ENCODE data around the gene SLC6A12.

SLC6A12 gene

DNA sequence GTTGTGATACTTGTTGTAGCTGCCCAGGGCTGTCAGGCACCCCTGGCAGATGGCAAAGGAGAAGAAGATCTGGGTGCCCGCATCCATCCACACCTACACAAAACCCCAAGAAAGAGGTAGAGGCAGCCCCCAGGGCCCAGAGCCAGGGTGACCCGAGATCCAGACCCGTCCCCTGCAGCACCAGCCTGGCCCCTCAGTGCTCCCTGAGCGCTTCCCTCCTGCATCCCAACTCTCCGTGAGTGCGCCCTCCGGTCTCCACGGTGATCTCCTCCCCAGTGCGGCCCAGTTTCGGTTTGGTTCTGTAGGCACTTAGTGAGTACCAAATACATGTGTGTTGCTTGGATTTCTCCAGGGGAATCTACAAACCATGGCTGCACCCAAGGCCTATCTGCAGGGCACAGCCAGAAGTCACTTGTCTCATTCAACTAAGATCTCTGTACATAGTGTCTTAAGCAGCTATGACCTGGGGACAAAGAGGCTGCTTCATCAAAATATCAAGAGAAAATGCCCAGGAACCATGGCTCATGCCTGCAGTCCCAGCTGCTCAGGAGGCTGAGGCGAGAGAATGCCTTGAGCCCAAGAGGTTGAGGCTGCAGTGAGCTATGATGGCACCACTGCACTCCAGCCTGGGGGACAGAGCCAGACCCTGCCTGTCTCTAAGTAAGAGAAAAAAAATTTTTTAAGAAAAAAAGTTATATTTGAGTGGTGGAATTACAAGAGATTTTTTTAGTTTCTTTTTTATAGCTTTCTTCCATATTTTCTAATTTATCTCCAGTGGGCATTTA is 15.9 kb downstream of the SLC6A12 start:
- no peak overlapping the region for H3K27ac ChIP-seq
- no peak for TF ChIP-seq Cebpa-rat (IDR thresholded peaks at IDR 0.05)
- no peak overlapping the region for H3K4me3 ChIP-seq
- peaks cover 0 to 7% (median 0%) of the 10 kb centered on the region in 11 experiments; a peak in 1 of 22 replicates for H3K9me3 ChIP-seq (replicated peaks in 1 of 11)
- no peak overlapping the region for H3K9ac ChIP-seq
- H3K4me2 ChIP-seq = no peak overlapping the region; a peak in 1 of 22 replicates
- no peaks in the 10 kb centered on the region; a peak in 1 of 22 replicates for H4K20me1 ChIP-seq
- no peaks in the 10 kb centered on the region; a peak in 1 of 22 replicates for H3K36me3 ChIP-seq
- H3K27me3 ChIP-seq = no peaks in the 10 kb centered on the region
- H3K4me1 ChIP-seq = peaks cover 0 to 5% (median 4%) of the 10 kb centered on the region in 10 experiments; a peak in 5 of 20 replicates

DNA sequence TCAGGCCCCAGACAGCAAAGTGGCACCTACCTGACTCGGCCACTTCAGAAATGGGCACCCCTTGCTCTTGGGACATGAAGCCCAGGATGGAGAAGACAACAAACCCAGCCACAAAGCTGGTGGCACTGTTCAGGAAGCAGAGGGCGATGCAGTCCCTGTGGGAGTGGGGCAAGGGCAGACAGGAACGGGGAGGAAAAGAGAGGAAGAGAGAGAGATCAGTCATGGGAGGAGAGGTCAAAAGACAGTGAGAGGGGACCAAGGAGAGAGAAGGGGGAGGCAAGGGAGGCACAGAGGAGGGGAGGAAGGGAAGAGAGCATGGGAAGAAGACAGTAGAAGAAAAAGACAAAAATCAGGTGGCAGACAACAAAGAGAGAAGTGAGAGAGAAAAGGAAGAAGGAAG is 16.6 kb downstream of the SLC6A12 start:
- H3K4me2 ChIP-seq = peak overlapping the region in 7 of 11 experiments; percentile 11 to 39 (median 25); a peak in 8 of 22 replicates

DNA sequence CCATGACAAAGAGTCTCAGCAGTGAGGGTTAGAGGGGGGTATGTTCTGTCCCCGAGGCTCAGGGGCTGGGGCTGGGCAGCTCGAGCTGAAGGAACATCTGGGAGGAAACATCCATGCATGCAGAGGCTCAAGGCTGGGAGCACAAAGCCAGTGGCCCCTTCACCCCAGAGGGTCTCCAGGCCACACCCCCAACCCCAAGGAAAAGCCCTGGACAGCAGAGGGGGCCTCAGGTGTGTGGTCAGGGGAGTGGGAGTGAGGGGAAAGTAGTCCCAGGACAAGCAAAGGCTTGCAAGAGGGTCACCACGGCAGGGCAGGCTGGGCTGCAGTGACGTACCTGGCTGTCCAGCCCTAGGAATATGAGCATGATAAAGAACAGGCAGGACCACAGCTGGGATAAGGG is 17.5 kb downstream of the SLC6A12 start:
- TF ChIP-seq Cebpa-rat (IDR thresholded peaks at IDR 0.05) = no peak
- H3K4me1 ChIP-seq = peaks cover 0 to 5% (median 4%) of the 10 kb centered on the region in 10 experiments; a peak in 5 of 20 replicates
- no peak overlapping the region for H3K27ac ChIP-seq
- H3K36me3 ChIP-seq = no peaks in the 10 kb centered on the region; a peak in 1 of 22 replicates
- no peak overlapping the region for H3K4me3 ChIP-seq
- no peak overlapping the region for H3K4me2 ChIP-seq
- H4K20me1 ChIP-seq = no peaks in the 10 kb centered on the region; a peak in 1 of 22 replicates
- peaks cover 0 to 7% (median 0%) of the 10 kb centered on the region in 11 experiments; a peak in 1 of 22 replicates for H3K9me3 ChIP-seq (replicated peaks in 1 of 11)
- H3K9ac ChIP-seq = no peak overlapping the region
- H3K27me3 ChIP-seq = no peaks in the 10 kb centered on the region

More for the DNA sequence above, 16.6 kb downstream of the SLC6A12 start:
- no peaks in the 10 kb centered on the region for H3K27me3 ChIP-seq
- H3K4me1 ChIP-seq = peaks cover 0 to 5% (median 4%) of the 10 kb centered on the region in 10 experiments; a peak in 5 of 20 replicates
- no peak overlapping the region for H3K27ac ChIP-seq
- peaks cover 0 to 7% (median 0%) of the 10 kb centered on the region in 11 experiments; a peak in 1 of 22 replicates for H3K9me3 ChIP-seq (replicated peaks in 1 of 11)
- no peak overlapping the region for H3K9ac ChIP-seq
- no peaks in the 10 kb centered on the region; a peak in 1 of 22 replicates for H4K20me1 ChIP-seq
- H3K4me3 ChIP-seq = no peak overlapping the region
- no peaks in the 10 kb centered on the region; a peak in 1 of 22 replicates for H3K36me3 ChIP-seq
- no peak for TF ChIP-seq Cebpa-rat (IDR thresholded peaks at IDR 0.05)

DNA sequence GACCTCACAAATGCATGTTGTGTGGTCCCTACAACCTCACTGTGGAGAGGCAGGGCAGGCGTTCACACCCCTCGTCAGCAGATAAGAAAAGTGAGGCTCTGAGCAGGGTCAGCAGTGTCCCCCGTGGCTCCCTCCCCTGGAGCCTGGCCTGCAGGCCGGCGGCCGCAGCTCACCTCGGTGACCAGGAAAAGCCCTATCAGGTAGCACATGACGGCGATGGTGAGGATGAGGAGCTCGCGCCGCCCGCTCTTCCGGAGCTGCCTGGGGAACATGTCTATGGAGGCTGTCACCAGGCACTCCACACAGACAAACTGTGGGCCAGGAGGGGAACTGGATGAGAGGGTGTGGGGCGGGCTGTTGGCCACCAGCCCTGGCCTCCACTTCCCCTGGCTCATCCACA is 18.0 kb downstream of the SLC6A12 start:
- Histone ChIP-seq H4K20me1 (no peaks in the 10 kb centered on the region; a peak in 1 of 22 replicates), H3K4me3 (no peak overlapping the region), H3K4me1 (peaks cover 0 to 5% (median 4%) of the 10 kb centered on the region in 10 experiments; a peak in 5 of 20 replicates), H3K4me2 (no peak overlapping the region), H3K36me3 (no peaks in the 10 kb centered on the region), H3K9ac (no peak overlapping the region), H3K27me3 (no peaks in the 10 kb centered on the region), H3K9me3 (replicated peaks in 1 of 11) (peaks cover 0 to 7% (median 0%) of the 10 kb centered on the region in 11 experiments; a peak in 1 of 22 replicates), H3K27ac (no peak overlapping the region)
- no peak for TF ChIP-seq Cebpa-rat (IDR thresholded peaks at IDR 0.05)

DNA sequence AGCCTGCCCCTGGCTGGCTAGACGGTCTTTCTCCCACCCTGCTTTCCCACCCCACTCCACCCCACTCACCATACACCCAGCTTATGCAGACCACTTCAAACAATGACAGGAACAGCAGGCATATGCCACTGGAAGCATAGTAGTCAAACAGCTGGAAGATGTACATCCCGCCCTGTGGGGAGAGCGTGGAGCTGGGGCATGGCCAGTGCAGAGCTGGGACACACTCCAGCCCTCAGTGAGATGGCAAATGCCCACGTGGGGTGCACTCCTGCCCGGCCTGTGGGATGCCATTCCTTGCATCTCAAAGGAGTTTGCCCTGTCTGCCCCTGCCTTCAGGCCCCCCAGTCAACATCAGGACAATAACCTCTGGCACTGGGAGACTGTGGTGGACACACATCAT is 18.8 kb downstream of the SLC6A12 start:
- Histone ChIP-seq H3K4me2 (no peak overlapping the region), H3K9ac (no peak overlapping the region), H3K4me3 (no peak overlapping the region), H4K20me1 (no peaks in the 10 kb centered on the region; a peak in 1 of 22 replicates), H3K36me3 (no peaks in the 10 kb centered on the region), H3K27ac (no peak overlapping the region), H3K9me3 (replicated peaks in 1 of 11) (peaks cover 0 to 7% (median 0%) of the 10 kb centered on the region in 11 experiments; a peak in 1 of 22 replicates), H3K27me3 (no peaks in the 10 kb centered on the region), H3K4me1 (peaks cover 0 to 5% (median 4%) of the 10 kb centered on the region in 10 experiments; a peak in 5 of 20 replicates)
- no peak for TF ChIP-seq Cebpa-rat (IDR thresholded peaks at IDR 0.05)

DNA sequence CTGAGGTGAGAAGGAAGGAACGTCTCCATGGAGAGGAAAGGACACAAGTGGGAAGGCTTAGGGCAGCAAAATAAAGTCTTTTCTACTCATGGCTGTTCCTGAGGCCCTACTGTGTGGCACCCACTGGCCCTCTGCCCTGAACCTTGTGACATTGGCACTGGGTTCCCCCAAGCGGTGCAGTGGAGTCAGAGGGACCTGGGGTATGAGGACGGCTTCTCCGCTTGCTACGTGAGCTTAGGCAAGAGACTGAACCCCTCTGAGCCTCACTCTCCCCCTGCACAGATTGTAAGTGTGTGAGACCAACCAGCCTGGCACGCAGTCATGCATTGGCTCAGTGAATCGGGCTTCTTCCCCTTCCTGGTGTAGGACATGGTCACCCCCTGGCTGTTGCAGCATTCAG is 19.7 kb downstream of the SLC6A12 start:
- no peaks in the 10 kb centered on the region for H3K27me3 ChIP-seq
- H4K20me1 ChIP-seq = no peaks in the 10 kb centered on the region; a peak in 1 of 22 replicates
- peaks cover 0 to 7% (median 4%) of the 10 kb centered on the region in 10 experiments; a peak in 5 of 20 replicates for H3K4me1 ChIP-seq
- H3K9ac ChIP-seq = no peak overlapping the region
- no peak overlapping the region for H3K4me3 ChIP-seq
- no peak overlapping the region for H3K27ac ChIP-seq
- TF ChIP-seq Cebpa-rat (IDR thresholded peaks at IDR 0.05) = no peak
- no peak overlapping the region for H3K4me2 ChIP-seq
- peaks cover 0 to 7% (median 0%) of the 10 kb centered on the region in 11 experiments; a peak in 2 of 22 replicates for H3K9me3 ChIP-seq (replicated peaks in 1 of 11)
- no peaks in the 10 kb centered on the region for H3K36me3 ChIP-seq

DNA sequence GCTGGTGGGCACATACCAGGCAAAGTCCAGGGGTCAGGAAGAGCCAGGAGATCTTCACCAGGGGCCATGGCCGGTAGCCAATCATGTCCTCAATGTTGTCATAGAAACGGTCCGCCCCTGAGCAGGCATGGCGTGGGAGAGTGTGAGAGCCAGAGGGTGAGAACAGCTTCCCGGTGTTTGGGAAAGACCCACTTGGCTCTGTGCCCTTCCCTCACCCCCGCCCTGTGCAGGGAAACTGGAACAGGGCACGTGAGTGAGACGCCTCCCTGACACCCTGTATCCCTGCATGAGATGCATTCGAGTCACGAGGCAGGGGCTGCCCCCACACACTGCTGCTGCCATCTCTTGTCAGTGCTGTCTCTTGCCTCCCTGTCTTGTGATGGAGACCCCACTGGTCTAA is 20.7 kb downstream of the SLC6A12 start:
- TF ChIP-seq Cebpa-rat (IDR thresholded peaks at IDR 0.05) = no peak
- Histone ChIP-seq H3K4me2 (no peak overlapping the region), H3K9me3 (replicated peaks in 1 of 11) (peaks cover 0 to 10% (median 3%) of the 10 kb centered on the region in 11 experiments; a peak in 11 of 22 replicates), H3K9ac (no peak overlapping the region), H3K4me1 (peaks cover 0 to 8% (median 4%) of the 10 kb centered on the region in 10 experiments; a peak in 5 of 20 replicates), H3K27me3 (no peaks in the 10 kb centered on the region), H3K4me3 (no peak overlapping the region), H3K36me3 (no peaks in the 10 kb centered on the region), H3K27ac (no peak overlapping the region), H4K20me1 (no peaks in the 10 kb centered on the region)

DNA sequence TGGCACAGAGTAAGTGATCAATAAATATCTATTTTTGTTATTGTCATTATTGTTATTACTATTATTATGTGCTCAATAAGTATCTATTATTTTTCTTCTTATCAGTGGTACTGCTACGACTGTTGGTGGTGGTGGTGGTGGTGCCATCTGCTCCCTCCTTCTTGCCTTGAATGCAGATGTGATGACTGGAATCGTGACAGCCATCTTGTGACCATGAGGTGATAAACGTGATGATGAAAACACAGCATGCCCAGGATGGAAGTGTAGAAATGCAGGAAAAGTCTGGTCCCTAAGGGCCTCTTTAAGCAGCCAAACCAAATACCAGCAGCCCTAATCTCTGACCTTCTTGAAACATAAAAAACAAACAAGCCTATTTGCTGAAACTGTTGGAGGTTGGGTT is 22.4 kb downstream of the SLC6A12 start:
- no peaks in the 10 kb centered on the region for H3K36me3 ChIP-seq
- no peaks in the 10 kb centered on the region for H4K20me1 ChIP-seq
- no peak overlapping the region for H3K4me3 ChIP-seq
- H3K9ac ChIP-seq = no peak overlapping the region
- 0 out of 20 replicates have a peak, but pooled peaks cover 0 to 3% (median 0%) of the 10 kb centered on the region in 10 experiments for H3K4me1 ChIP-seq
- no peak overlapping the region for H3K4me2 ChIP-seq
- no peaks in the 10 kb centered on the region for H3K27me3 ChIP-seq
- peaks cover 0 to 15% (median 6%) of the 10 kb centered on the region in 11 experiments; a peak in 12 of 22 replicates for H3K9me3 ChIP-seq (replicated peaks in 1 of 11)
- no peak overlapping the region for H3K27ac ChIP-seq
- no peak for TF ChIP-seq Cebpa-rat (IDR thresholded peaks at IDR 0.05)

DNA sequence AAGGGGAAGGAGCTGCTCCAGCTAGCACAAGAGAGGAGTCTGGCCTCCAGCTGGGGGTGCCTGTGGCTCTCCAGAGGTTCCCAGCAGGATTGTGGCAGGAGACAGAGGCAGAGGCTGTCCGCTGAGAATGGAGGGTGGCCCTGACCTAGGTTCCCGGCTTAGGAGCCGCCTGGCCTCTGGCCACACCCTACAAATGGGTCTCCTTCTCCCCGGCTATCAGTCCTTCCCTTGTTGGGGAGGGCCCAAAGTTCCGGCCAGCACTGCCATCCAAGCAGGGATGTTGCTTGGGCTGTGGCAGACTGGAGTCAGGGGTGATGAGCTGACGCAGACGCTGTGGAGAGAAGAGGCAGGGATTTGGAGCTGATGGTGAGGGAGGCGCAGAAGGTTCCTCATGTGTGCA is 23.1 kb downstream of the SLC6A12 start:
- H3K36me3 ChIP-seq = no peaks in the 10 kb centered on the region
- H3K4me1 ChIP-seq = 0 out of 20 replicates have a peak, but pooled peaks cover 0 to 3% (median 0%) of the 10 kb centered on the region in 10 experiments
- H3K4me2 ChIP-seq = no peak overlapping the region
- H3K9me3 ChIP-seq (replicated peaks in 1 of 11) = peaks cover 0 to 13% (median 6%) of the 10 kb centered on the region in 11 experiments; a peak in 12 of 22 replicates
- no peak for TF ChIP-seq Cebpa-rat (IDR thresholded peaks at IDR 0.05)
- no peaks in the 10 kb centered on the region for H4K20me1 ChIP-seq
- H3K27ac ChIP-seq = no peak overlapping the region
- no peaks in the 10 kb centered on the region for H3K27me3 ChIP-seq
- no peak overlapping the region for H3K9ac ChIP-seq
- H3K4me3 ChIP-seq = no peak overlapping the region
